ENCODE data around the gene TBX4.

- no peak for TF ChIP-seq POLR2A (IDR thresholded peaks at IDR 0.05)
- no peak for TF ChIP-seq CTCF (IDR thresholded peaks at IDR 0.05)
Observed at GRCh38 chr17:61455324-61456060, 3.3 kb downstream of the TBX4 start.

Measured in thyroid gland (tissue), 4 donors.